ENCODE data around the gene GNG7. TPM values are rescaled to one million over a fixed set of nuclear protein-coding genes. Genes with fewer than 3 reads are reported as not detected.

The GNG7 gene
- total and polyA plus RNA-seq, 10 of the 15 experiments (the other 5 are each of a cell fraction or from before 2014, with no cell fraction given) = 1.9 to 13.6 (median 6.5) TPM

DNA sequence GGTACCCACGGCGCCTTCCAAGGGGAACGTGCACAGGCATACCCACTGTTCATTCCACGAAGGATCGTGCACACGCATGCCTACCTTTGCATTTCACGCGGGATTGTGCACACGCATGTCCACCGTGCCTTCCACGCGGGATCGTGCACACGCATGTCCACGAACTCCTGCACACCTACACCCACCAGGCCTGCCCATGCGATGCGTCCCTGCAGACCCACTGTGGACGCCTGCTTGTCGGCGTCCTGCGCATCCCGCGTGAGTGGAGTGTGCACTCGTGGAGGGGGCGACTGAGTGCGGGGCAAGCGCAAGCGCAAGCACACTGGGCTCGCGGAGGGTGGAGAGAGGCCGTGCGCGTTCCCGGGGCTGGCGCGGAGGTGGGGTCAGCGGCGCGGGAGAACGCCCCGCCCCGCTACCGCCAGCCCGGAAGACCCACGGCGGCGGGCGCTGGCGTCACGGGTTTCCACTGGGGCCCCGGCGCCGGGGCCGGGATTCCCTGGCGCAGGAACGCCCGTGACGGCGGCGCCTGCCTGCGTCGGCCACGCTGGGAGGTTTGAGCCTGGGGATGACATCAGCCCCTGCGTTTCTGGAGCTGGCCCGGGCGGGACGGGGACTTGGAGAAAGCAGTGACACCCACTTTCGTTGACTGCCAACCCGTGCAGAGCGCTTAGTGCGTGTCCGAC lies 207.9 kb downstream of the GNG7 start (continued):
- TF ChIP-seq, protein P1, sequence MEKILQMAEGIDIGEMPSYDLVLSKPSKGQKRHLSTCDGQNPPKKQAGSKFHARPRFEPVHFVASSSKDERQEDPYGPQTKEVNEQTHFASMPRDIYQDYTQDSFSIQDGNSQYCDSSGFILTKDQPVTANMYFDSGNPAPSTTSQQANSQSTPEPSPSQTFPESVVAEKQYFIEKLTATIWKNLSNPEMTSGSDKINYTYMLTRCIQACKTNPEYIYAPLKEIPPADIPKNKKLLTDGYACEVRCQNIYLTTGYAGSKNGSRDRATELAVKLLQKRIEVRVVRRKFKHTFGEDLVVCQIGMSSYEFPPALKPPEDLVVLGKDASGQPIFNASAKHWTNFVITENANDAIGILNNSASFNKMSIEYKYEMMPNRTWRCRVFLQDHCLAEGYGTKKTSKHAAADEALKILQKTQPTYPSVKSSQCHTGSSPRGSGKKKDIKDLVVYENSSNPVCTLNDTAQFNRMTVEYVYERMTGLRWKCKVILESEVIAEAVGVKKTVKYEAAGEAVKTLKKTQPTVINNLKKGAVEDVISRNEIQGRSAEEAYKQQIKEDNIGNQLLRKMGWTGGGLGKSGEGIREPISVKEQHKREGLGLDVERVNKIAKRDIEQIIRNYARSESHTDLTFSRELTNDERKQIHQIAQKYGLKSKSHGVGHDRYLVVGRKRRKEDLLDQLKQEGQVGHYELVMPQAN (conservative IDR thresholded peaks at IDR 0.05) = no peak
- TF ChIP-seq POU2F2 (IDR thresholded peaks at IDR 0.05; ENCODE audit: borderline replicate concordance, low read depth, low read length) = no peak

GRCh38 chr19:2494084-2494446 lies 208.4 kb downstream of the GNG7 start:
- H3K36me3 ChIP-seq (ENCODE audit: control insufficient read depth in 2 of 2, insufficient read depth in 2 of 2, low read length in 1 of 2) = no peaks in the 10 kb centered on the region
- H3K9ac ChIP-seq (ENCODE audit: control insufficient read depth, insufficient read depth, low read length) = no peak overlapping the region
- H3K27ac ChIP-seq (ENCODE audit: control insufficient read depth, insufficient read depth) = no peak overlapping the region
- no peak for FAIRE-seq
- ChIA-PET RAD21 (ENCODE audit: unreplicated experiment) (no interaction called here), CTCF (no interaction called here), POLR2A (no interaction called here), SMC1A (ENCODE audit: uncharacterized antibody, unreplicated experiment) (no interaction called here)
- H2AFZ ChIP-seq (ENCODE audit: control insufficient read depth, low read depth, low read length) = no peak overlapping the region; the same call in 1 of the 2 replicates
- H3K9me3 ChIP-seq (replicated peaks; ENCODE audit: control insufficient read depth, insufficient read depth, low read length) = no peaks in the 10 kb centered on the region
- peak overlapping the region; percentile 98 for H3K4me2 ChIP-seq (ENCODE audit: control insufficient read depth, insufficient read depth)
- H4K20me1 ChIP-seq (ENCODE audit: control insufficient read depth, insufficient read depth) = no peaks in the 10 kb centered on the region
- peaks cover 0 to 4% of the 10 kb centered on the region in 2 experiments; a peak in 2 of 4 replicates for H3K27me3 ChIP-seq (replicated peaks in 1 of 2; ENCODE audit: control insufficient read depth in 2 of 2, insufficient read depth in 2 of 2, low read length in 1 of 2)
- H3K4me1 ChIP-seq (ENCODE audit: control insufficient read depth, insufficient read depth, low read length) = peaks cover 23% of the 10 kb centered on the region
- ATAC-seq = no peak
- no TSS peak for BruUV-seq (replicated peaks)
- in situ Hi-C loops (cut with MboI) = no loop called here
- H3K4me3 ChIP-seq = no peak overlapping the region
- no peak for DNase-seq (ENCODE audit: low read depth, low spot score)
- WGBS (ENCODE audit: insufficient coverage, insufficient replicate concordance, low lambda C conversion rate, missing lambda C conversion rate) = 87% methylated on average over 21 of the region's 21 CpGs
- H3K79me2 ChIP-seq (ENCODE audit: control insufficient read depth, insufficient read depth, low read length) = no peaks in the 10 kb centered on the region
- intact Hi-C loops (cut with micrococcal nuclease; ENCODE audit: unreplicated experiment) = no loop called here
- TF ChIP-seq ZNF24 (IDR thresholded peaks at IDR 0.05) (no peak), NBN (IDR thresholded peaks at IDR 0.05) (no peak), DPF2 (IDR thresholded peaks at IDR 0.05) (no peak), KLF5 (IDR thresholded peaks at IDR 0.05; ENCODE audit: partially characterized antibody) (no peak), IRF5 (IDR thresholded peaks at IDR 0.05; ENCODE audit: borderline replicate concordance) (no peak), KDM1A (IDR thresholded peaks at IDR 0.05; ENCODE audit: borderline replicate concordance) (no peak), RAD51 (IDR thresholded peaks at IDR 0.05) (no peak), SPI1 (IDR thresholded peaks at IDR 0.05; ENCODE audit: borderline replicate concordance, insufficient read depth, low read depth, low read length) (no peak), EP300 (IDR thresholded peaks at IDR 0.05; ENCODE audit: borderline replicate concordance in 1 of 2, control insufficient read depth in 1 of 2, low read depth in 2 of 2, low read length in 2 of 2) (no peak), SMAD5 (IDR thresholded peaks at IDR 0.05; ENCODE audit: low read depth) (no peak), MAX (IDR thresholded peaks at IDR 0.05; ENCODE audit: low read depth, low read length) (no peak)
- TF ChIP-seq, protein P2, sequence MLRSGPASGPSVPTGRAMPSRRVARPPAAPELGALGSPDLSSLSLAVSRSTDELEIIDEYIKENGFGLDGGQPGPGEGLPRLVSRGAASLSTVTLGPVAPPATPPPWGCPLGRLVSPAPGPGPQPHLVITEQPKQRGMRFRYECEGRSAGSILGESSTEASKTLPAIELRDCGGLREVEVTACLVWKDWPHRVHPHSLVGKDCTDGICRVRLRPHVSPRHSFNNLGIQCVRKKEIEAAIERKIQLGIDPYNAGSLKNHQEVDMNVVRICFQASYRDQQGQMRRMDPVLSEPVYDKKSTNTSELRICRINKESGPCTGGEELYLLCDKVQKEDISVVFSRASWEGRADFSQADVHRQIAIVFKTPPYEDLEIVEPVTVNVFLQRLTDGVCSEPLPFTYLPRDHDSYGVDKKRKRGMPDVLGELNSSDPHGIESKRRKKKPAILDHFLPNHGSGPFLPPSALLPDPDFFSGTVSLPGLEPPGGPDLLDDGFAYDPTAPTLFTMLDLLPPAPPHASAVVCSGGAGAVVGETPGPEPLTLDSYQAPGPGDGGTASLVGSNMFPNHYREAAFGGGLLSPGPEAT (IDR thresholded peaks at IDR 0.05; ENCODE audit: low read depth) = no peak
- TF ChIP-seq, protein P3, sequence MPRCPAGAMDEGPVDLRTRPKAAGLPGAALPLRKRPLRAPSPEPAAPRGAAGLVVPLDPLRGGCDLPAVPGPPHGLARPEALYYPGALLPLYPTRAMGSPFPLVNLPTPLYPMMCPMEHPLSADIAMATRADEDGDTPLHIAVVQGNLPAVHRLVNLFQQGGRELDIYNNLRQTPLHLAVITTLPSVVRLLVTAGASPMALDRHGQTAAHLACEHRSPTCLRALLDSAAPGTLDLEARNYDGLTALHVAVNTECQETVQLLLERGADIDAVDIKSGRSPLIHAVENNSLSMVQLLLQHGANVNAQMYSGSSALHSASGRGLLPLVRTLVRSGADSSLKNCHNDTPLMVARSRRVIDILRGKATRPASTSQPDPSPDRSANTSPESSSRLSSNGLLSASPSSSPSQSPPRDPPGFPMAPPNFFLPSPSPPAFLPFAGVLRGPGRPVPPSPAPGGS (IDR thresholded peaks at IDR 0.05; ENCODE audit: borderline replicate concordance, insufficient read depth, low read depth, low read length, poor library complexity, severe bottlenecking) = no peak

Measured in GM12878 (cell line).